ENCODE measurements around the gene ASB2. TPM values are rescaled to one million over a fixed set of nuclear protein-coding genes. Genes with fewer than 3 reads are reported as not detected.

ASB2 gene
- total RNA-seq, 1 experiment from 2014 or later, result not detected

GRCh38 chr14:93884950-93885349 lies 91.4 kb downstream of the ASB2 start:
- Histone ChIP-seq H3K4me2 (ENCODE audit: low read length) (no peak overlapping the region), H3K36me3 (ENCODE audit: control insufficient read depth in 1 of 2, insufficient read depth in 2 of 2, low read length in 2 of 2) (no peaks in the 10 kb centered on the region), H3K9ac (ENCODE audit: low read length) (no peak overlapping the region), H3K9me3 (ENCODE audit: control insufficient read depth in 1 of 2, insufficient read depth in 1 of 2, low read depth in 1 of 2, low read length in 2 of 2) (no peaks in the 10 kb centered on the region), H3K79me2 (ENCODE audit: insufficient read depth, low read length) (no peaks in the 10 kb centered on the region), H3K4me1 (ENCODE audit: control insufficient read depth in 1 of 2, insufficient read depth in 2 of 2, low read length in 2 of 2) (no peaks in the 10 kb centered on the region), H4K20me1 (ENCODE audit: insufficient read depth) (no peaks in the 10 kb centered on the region), H2AFZ (ENCODE audit: low read depth, low read length, poor library complexity, severe bottlenecking) (no peak overlapping the region), H3K27ac (ENCODE audit: low read depth, low read length) (no peak overlapping the region), H3K4me3 (replicated peaks in 1 of 2; ENCODE audit: low read depth in 1 of 2, low read length in 2 of 2) (no peak overlapping the region), H3K9me2 (ENCODE audit: insufficient read depth) (no peaks in the 10 kb centered on the region), H3K27me3 (ENCODE audit: insufficient read depth, low read length) (peaks cover 12% of the 10 kb centered on the region; the same call in 1 of the 2 replicates)
- CTCF ChIA-PET, result no interaction called here
- RAD21 ChIA-PET (ENCODE audit: low non-redundant PET in 1 of 2, low total read pairs in 2 of 2, uncharacterized antibody in 2 of 2, unreplicated experiment in 2 of 2), result no interaction called here
- BruUV-seq (replicated peaks), result no TSS peak
- ATAC-seq (no peak), DNase-seq (ENCODE audit: low read depth, low spot score) (no peak)
- intact Hi-C loops (cut with micrococcal nuclease), result no loop called here
- POLR2A ChIA-PET, result no interaction called here
- no peak for TF ChIP-seq SP1 (IDR thresholded peaks at IDR 0.05; ENCODE audit: low read depth)
- no peak for TF ChIP-seq ZFX (IDR thresholded peaks at IDR 0.05)
- no peak for TF ChIP-seq EZH2phosphoT487 (IDR thresholded peaks at IDR 0.05; ENCODE audit: borderline replicate concordance)
- no peak for TF ChIP-seq SRF (IDR thresholded peaks at IDR 0.05; ENCODE audit: low read depth)
- no peak for TF ChIP-seq ATF3 (IDR thresholded peaks at IDR 0.05)
- no peak for TF ChIP-seq RAD21 (IDR thresholded peaks at IDR 0.05; ENCODE audit: low read depth)
- no peak for TF ChIP-seq EZH2 (IDR thresholded peaks at IDR 0.05)
- TF ChIP-seq JUND (IDR thresholded peaks at IDR 0.05), result no peak
- TF ChIP-seq ELF1 (IDR thresholded peaks at IDR 0.05; ENCODE audit: borderline replicate concordance, low read depth), result no peak
- no peak for TF ChIP-seq CTCF (IDR thresholded peaks at IDR 0.05 in 2 of 3, conservative IDR thresholded peaks at IDR 0.05 in 1 of 3; ENCODE audit: borderline replicate concordance in 1 of 3, insufficient read depth in 1 of 3, low read depth in 2 of 3, low read length in 2 of 3)
- TF ChIP-seq YY1 (IDR thresholded peaks at IDR 0.05; ENCODE audit: extremely low read depth, insufficient replicate concordance, low read depth, low read length), result no peak
- TF ChIP-seq POLR2A (IDR thresholded peaks at IDR 0.05; ENCODE audit: borderline replicate concordance, extremely low read depth, insufficient read depth, insufficient read length), result no peak
- TF ChIP-seq REST (IDR thresholded peaks at IDR 0.05; ENCODE audit: low read depth), result no peak
- TF ChIP-seq TCF7L2 (IDR thresholded peaks at IDR 0.05; ENCODE audit: borderline replicate concordance, extremely low read depth, insufficient read depth, insufficient read length), result no peak
- TF ChIP-seq CBX3 (IDR thresholded peaks at IDR 0.05; ENCODE audit: low read depth), result no peak
- TF ChIP-seq SIN3A (IDR thresholded peaks at IDR 0.05; ENCODE audit: low read depth), result no peak
- no peak for TF ChIP-seq FOSL1 (IDR thresholded peaks at IDR 0.05; ENCODE audit: low read depth)
- TF ChIP-seq POLR2AphosphoS5 (IDR thresholded peaks at IDR 0.05; ENCODE audit: low read depth, low read length), result no peak
- no peak for TF ChIP-seq CEBPB (IDR thresholded peaks at IDR 0.05; ENCODE audit: low read depth)
- no peak for TF ChIP-seq MAX (IDR thresholded peaks at IDR 0.05)

All from HCT116 (cell line).